GM19452 (cell line): ENCODE results near the gene FKRP.
"Not testable (repeated sequence)": the region's sequence is repeated elsewhere in the genome, so short reads cannot be mapped to it uniquely, and the experiment has no call there.

Source experiments
- ATAC-seq: cut with Tn5 transposase; IDR thresholded peaks from one replicate; pipeline ENCODE4 v1.9.1; 2021; ENCODE audit not compliant: unreplicated experiment

Gene FKRP

DNA sequence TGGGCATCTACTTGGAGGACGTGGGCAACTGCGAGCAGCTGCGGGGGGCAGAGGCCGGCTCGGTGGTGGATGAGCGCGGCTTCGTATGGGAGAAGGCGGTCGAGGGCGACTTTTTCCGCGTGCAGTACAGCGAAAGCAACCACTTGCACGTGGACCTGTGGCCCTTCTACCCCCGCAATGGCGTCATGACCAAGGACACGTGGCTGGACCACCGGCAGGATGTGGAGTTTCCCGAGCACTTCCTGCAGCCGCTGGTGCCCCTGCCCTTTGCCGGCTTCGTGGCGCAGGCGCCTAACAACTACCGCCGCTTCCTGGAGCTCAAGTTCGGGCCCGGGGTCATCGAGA lies 10.7 kb downstream of the FKRP start:
- no peak for ATAC-seq

DNA sequence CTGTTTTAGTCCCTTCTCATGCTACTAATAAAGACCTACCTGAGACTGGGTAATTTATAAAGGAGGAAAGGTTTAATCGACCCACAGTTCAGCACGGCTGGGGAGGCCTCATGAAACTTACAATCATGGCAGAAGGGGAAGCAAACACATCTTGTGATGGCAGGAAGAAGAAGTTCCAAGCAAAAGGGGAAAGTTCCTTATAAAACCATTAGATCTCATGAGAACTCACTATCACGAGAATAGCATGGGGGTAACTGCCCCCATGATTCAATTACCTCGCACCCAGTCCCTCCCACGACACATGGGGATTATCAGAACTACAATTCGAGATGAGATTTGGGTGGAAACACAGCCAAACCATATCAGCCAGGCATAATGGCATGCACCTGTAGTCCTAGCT lies 13.3 kb downstream of the FKRP start:
- ATAC-seq = no peak

DNA sequence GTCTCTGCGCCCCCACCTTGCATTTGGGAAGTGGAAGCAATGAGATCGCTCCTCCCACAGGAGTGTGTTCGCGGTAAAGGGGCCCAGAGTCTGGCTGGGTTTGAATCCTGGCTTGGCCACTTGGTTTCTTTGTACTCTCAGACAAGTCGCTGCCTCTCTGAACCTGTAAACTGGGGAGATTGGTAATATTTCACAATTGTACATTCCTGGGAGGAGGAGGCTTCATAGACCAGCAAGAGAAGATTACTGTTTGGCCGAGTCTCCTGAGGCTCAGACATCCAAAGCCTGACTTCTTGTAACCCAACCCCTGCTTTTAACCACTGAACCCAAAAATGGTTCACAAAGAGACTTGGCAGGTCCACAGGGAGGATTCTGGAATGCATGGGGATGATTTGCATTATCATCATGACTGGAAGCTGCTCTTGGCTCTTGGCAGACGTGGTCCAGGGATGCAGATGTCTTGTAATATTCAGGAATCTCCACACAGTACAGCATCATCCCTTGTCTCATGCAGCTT lies 14.0 kb downstream of the FKRP start:
- no peak for ATAC-seq

DNA sequence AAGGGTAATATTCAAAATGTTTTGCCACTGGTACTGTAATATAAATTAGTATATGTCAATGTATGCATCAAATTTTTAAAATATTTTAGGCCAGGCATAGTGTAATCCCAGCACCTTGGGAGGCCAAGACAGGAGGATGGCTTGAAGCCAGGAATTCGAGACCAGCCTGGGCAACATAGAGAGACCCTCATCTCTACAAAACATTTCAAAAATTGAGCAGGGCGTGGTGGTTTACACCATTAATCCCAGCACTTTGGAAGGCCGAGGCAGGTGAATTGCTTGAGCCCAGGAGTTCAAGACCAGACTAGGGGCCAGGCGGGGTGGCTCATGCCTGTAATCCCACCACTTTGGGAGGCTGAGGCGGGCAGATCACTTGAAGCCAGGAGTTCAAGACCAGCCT lies 14.5 kb downstream of the FKRP start:
- no peak for ATAC-seq

DNA sequence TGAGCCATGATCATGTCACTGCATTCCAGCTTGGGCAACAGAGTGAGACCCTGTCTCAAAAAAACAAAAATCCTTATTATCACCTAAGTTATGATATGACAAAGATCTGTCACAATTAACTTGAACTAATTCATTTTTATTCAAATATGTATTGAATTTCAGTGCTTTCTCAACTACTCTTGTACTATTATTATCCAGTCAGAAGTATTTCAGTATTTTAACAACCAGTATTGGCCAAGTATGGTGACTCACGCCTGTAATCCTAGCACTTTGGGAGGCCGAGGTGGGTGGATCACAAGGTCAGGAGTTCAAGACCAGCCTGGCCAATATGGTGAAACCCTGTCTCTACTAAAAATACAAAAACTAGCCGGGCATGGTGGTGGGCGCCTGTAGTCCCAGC lies 15.0 kb downstream of the FKRP start:
- ATAC-seq = not testable (repeated sequence)

DNA sequence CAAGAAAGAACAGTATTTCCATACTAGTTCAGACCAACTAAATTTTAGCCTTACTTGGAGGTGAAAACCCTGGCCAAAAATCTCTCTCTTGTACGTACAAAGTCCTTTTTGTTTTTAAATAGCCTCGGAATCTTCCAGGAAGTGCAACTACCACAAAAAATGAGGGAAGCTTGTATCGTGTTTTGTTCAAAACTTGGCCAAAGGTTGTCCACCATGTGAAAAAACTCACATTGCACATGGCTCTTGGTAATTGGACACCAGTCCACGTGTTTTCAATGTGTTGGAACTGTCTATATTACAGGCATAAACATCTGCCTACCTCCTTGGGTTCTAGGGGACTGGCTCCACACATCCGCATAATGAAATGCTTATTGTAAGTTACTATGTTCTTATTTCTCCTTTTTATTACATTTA lies 15.6 kb downstream of the FKRP start:
- no peak for ATAC-seq

DNA sequence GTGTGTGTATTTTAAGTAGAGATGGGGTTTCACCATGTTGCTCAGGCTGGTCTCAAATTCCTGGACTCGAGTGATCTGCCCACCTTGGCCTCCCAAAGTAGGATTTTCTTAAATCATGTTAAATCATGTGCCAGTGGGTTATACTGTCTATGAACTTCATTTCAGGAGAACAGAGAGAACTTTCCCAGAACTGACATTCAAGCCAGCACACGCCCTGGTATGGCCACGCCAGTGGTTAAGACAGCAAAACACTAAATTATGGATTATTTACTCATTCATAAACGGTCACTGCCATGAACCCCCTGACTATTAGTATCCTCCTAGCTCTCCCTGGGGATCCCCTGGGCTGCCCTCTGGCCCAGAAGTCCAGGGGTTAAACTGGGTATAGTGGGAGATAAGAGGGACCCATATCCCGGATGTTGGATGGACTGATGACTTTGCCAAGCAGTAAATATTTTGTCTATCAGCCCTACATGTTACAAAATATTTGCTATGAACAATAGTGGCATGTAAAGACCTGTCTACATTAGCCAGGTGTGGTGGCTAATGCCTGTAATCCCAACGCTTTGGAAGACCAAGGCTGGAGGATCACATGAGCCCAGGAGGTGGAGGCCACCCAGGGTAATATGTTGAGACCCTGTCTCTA lies 16.5 kb downstream of the FKRP start:
- ATAC-seq = no peak

DNA sequence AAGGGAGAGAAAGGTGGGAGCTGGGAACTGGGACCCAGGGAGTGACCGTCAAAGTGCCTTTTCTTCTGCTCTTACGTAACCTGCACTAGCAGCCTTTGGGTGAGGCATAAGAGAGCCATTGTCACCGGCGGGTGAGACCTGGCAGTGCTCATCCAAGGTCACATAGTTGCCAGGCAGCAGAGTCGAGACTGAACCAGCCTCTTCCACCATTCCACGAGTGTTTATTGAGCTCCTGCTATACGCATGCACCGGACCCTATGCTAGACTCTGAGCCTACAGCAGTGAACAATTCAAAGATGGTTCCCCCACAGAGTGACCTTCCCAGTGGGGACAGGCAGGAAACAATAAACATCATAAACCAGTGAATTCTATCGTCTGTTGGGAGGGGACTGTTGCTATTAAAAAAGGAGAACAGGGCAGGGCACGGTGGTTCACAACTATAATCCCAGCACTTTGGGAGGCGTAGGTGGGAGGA lies 19.0 kb downstream of the FKRP start:
- no peak for ATAC-seq

DNA sequence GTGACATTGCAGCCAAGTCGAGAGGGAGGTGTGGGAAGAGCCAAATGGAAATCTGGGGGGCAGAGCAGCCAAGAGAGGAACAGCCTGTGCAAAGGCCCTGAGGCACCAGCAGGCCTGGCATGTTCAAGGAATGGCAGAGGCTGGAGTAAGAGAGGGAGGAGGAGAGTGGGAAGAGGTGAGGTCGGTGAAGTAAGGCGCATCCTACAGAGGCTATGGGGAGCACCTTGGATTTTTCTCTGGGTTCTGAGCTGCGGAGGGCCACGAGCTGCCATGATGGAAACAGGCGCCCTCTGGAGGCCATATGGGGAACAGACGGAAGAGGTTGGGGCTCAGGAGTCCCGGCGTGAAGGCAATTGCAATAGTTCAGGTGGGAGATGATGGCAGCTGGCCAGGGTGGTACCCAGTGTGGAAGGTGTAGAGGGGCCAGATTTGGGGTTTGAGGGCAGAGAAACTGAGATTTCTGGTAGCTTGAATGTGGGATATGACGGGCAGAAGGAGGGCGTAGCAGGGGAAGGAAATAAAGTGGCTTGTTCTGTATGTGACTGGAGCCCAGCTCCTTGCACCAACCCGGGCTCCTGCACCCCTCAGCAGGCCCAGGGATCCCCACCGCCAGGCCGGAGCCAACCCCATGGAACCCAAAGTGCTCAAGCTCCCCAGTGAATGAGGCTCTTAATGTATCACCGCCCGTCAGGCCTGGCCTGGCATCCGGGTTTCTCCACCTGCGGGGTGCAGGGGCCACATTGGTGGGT lies 20.9 kb downstream of the FKRP start:
- ATAC-seq = no peak

DNA sequence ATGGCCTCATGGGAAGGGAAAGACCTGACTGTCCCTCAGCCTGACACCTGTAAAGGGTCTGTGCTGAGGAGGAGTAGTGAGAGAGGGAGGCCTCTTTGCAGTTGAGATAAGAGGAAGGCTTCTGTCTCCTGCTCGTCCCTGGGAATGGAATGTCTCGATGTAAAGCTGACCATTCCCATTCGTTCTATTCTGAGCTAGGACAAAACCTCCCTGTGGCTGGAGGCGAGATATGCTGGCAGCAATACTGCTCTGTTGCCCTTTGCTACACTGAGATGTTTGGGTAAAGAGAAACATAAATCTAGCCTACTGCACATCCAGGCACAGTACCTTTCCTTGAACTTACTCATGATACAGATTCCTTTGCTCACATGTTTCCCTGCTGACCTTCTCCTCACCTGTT lies 22.9 kb downstream of the FKRP start:
- not testable (repeated sequence) for ATAC-seq

DNA sequence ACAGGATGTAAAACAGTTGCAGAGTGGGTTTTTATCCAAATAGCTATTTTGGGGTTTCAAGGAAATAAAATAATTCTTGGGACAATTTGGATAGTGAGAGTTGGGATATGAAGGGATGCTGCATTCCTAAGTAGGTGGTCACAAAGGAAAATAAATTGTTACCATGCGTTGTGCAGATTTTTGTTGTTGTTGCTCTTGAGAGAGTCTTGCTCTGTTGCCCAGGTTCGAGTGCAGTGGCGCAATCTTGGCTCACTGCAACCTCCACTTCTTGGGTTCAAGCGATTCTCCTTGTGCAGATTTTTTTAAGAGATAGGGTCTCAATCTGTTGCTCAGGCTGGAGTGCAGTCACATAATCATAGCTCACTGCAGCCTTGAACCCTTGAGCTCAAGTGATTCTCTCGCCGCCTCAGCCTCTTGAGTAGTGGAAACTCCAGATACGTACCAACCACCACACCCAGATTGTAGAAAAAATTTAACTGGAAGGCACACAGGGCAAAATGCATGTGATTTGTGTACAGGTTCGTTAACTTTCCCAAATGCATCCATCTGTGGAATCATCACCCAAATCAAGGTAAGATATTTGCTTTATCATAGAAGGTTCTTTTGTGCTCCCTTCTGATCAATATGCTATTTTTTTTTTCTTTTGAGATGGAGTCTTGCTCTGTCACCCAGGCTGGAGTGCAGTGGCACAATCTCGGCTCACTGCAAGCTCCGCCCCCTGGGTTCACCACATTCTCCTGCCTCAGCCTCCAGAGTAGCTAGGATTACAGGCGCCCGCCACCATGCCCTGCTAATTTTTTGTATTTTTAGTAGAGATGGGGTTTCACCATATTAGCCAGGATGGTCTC lies 26.5 kb downstream of the FKRP start:
- ATAC-seq = no peak

DNA sequence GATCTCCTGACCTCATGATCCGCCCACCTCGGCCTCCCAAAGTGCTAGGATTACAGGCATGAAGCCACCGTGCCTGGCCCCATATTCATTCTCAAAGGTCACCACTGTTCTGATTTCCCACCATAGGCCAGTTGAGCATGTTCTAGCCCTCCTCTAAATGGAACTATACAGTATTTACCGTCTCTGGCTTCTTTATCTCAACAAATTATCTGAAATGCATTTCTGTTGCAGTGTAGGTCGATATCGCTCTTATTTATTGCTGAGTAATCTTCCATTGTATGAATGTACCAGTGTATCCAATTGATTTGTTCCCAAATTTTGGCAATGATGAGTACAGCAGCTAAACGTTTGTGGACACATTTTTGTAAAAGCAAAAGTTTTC lies 27.2 kb downstream of the FKRP start:
- no peak for ATAC-seq

DNA sequence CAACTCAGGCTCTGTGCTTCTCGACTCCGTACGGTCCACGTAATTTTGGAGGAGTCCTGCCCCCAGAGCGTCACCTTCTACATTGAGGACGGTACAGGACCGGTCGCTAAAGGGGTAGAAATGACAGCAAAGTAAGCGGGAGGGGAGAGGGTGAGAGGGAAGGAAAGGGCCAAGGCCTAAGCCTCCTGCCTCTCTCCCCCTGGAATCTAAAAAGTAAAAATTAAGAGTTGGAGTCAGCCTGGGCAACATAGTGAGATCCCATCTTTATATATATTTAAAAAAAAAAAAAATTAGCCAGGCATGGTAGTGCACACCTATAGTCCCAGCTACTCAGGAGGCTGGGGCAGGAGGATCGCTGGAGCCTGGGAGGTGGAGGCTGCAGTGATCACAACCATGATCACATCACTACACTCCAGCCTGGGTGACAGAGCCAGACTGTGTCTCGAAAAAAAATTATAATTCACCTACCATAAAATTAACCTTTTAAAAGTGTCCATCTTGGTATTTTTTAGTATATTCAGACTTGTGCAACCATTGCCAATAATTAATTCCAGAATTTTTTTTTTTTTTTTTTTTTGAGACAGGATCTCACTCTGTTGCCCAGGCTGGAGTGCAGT lies 29.9 kb downstream of the FKRP start:
- ATAC-seq = no peak

DNA sequence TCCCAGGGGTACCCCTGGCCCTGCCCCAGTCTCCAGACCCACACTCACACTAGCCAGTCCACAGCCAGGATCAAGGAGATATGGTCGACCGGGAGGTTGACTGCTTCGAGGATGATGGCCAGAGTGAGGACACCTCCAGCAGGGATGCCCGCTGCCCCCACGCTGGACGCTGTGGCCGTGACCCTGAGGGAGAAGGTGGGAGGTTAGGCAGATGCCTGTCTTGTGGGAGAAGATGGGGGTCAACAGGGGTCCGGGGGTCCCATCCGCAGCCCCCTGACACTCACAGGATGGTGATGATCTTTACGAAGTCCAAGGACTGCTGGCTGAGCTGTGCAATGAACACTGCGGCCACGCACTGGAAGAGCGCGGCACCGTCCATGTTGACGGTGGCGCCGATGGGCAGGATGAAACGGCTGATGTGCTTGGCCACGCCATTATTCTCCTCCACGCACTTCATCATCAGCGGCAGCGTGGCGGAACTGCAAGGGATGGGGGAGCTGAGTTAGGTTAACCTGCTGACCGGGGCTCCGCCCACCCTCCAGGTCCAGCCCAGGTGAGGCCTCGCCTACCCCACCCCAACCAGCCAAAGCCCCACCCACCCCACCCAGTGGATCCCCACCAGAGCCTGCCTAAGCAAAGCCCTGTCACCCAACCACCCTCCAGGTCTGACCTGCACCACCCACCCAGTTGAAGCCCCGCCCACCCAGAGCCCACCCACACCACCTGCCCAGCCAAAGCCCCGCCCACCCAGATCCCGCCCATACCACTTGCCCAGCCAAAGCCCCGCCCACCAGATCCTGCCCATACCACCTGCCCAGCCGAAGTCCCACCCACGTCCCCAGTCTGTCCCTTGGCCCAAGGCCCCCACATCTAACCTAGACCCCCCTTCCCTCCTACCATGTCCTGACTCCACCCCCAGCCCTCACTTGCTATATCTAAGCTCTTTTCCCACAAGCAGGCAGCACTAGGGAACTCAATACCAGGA lies 31.4 kb downstream of the FKRP start:
- ATAC-seq = no peak

DNA sequence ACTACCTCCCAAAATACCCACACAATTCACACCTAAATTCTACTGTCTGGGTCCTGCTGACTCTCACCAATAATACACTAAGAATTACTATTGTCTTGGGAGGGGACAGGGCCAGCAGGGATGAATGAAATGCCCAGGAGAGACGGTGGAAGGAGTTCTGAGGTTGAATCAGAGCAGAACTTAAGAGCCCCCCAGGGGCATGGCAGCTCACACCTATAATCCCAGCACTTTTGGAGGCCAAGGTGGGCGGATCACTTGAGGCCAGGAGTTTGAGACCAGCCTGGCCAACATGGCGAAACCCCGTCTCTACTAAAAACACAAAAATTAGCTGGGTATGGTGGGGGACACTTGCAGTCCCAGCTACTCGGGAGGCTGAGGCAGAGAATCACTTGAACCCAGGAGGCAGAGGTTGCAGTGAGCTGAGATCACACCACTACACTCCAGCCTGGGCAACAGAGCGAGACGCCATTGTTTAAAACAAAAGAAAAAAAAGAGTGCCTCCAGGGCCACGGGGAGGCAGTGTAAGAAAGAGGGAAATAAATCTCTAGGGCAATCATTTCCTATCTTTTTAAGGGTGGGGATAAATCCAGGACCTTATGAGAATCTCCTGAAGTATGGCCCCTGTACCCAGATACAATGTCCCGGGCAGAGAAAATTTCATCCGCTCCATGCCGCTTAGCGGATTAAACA lies 32.2 kb downstream of the FKRP start:
- not testable (repeated sequence) for ATAC-seq

DNA sequence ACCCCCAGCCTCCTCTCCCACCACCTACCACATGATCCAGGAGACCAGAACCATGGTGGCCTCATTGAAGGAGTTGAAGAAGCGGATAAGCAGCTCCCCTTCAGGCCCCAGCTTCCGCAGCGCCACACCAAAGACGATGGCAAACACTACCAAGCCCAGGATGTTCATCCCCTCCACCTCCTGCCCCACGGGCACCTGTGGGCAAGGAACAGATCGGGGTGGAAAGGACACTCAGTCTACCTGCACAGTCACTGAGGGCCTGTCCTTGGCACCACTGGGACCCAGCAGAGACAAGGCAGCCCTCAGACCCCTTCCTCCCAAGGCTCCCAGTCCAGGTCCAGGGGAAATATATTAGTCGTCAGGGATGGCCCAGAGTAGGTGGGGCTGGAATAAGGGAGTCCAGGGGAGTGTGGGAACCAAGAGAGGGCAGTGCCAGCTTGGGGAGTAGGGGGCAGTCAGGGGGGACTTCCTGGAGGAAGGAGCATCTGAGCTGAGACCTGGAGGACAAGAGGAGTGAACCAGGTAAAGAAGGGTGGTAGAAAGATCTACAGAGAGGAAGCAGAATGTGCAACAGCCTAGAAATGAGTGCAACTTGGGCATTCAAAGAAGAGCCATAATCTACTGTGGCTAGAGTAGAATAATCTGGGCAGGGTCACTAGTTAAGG lies 36.6 kb downstream of the FKRP start:
- no peak for ATAC-seq

DNA sequence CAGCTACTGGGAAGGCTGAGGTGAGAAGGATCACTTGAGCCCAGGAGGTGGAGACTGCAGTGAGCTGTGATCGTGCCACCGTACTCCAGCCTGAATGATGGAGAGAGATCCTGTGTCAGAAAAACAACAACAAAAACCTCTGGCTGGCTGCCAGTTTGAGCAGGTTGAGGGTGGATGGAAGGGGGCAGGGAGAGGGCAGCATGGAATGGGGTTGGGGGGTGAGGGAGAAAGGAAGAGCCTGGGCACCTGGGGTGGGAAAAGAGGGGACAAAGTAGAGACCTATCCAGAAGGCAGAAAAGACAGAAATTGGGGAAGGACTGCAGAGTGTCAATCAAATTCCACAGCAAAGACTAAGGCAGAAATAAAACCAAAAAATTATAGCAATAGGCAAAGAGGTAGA lies 37.8 kb downstream of the FKRP start:
- ATAC-seq = no peak

DNA sequence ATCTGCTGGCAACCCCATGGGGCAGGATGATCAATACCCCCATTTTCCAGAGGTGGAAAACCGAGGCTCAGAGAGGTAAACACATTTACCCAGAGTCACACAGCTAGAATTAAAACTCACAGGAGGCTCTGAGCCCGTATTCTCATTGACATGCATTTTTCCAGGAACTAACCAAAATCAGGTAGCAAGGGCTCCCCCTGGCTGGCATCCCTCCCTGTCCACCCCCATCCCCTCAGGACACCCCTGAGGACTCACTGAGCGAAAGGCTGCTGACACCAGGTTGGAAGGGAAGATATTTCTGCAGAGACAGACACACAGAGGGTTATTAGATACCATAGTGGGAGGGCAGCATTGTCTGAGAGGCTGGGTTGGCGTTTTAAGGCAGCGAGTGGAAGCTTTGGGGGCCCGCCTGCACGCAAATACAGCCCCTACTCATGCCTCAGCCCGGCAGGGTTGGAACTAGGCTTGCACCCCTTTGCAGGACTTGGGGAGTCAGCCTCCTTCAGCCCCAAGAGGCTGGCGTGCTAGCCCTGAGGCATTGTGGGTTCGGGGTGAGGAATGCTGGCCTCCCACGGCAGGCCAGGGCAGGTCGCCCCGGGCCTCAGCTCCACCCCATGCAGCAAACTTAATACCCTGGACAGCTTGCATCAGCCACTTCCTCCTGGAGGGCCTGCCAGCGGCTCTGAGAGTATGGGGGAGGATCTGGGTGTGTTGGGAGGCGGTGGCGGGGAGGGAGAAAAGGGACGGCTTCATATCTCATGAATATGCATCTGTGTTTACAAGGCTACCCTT lies 38.6 kb downstream of the FKRP start:
- ATAC-seq = no peak
